K562 (cell line): ENCODE results near the gene ZNF865. TPM values are rescaled to one million over a fixed set of nuclear protein-coding genes. Genes with fewer than 3 reads are reported as not detected.

Experiments used
- CAMTA2 ChIP-seq: fragments of 250-450 bp; sonication (Bioruptor Pico); conservative IDR thresholded peaks from 2 replicates; pipeline ENCODE4 v1.5.1; 2022
- CHD2 ChIP-seq: IDR thresholded peaks from 2 replicates; pipeline ENCODE4 v1.6.1; 2011; ENCODE audit warnings: low read depth, low read length
- CXXC5 ChIP-seq: fragments of 250-450 bp; sonication (Bioruptor Pico); IDR thresholded peaks from 2 replicates; pipeline ENCODE4 v1.8.0; 2022; ENCODE audit warnings: inconsistent platforms, mild to moderate bottlenecking, moderate library complexity
- ELF4 ChIP-seq: fragments of 450-650 bp; formaldehyde crosslinking; IDR thresholded peaks from 2 replicates; pipeline ENCODE4 v1.4.0; 2022; ENCODE audit warnings: missing genetic modification characterization
- ETV1 ChIP-seq: fragments of 450-650 bp; conservative IDR thresholded peaks from 2 replicates; pipeline ENCODE4 v1.6.1; 2016; ENCODE audit warnings: missing genetic modification characterization, control low read depth, low read depth, missing compliant biosample characterization
- GABPB1 ChIP-seq: sonication (generic); formaldehyde crosslinking; IDR thresholded peaks from 2 replicates; pipeline ENCODE4 v1.8.0; 2022; ENCODE audit warnings: mild to moderate bottlenecking, missing genetic modification reagents
- KAT7 ChIP-seq: sonication (generic); formaldehyde crosslinking; IDR thresholded peaks from 2 replicates; pipeline ENCODE4 v1.8.0; 2022; ENCODE audit warnings: missing genetic modification reagents, mild to moderate bottlenecking, borderline replicate concordance
- NR1H2 ChIP-seq: sonication (generic); formaldehyde crosslinking; IDR thresholded peaks from 2 replicates; pipeline ENCODE4 v1.4.0; 2020; ENCODE audit warnings: mild to moderate bottlenecking, missing genetic modification reagents
- POLR2AphosphoS2 ChIP-seq: IDR thresholded peaks from 2 replicates; pipeline ENCODE4 v1.6.1; 2012; ENCODE audit warnings: low read length, improper control_type of control experiment
- POLR2G ChIP-seq: fragments of 200-400 bp; formaldehyde crosslinking; IDR thresholded peaks from 2 replicates; pipeline ENCODE4 v1.6.1; 2017; ENCODE audit warnings: low read depth, mild to moderate bottlenecking, antibody characterized with exemption, low read length, moderate library complexity
- PYGO2 ChIP-seq: fragments of 450-650 bp; IDR thresholded peaks from 2 replicates; pipeline ENCODE4 v1.6.1; 2016; ENCODE audit warnings: mild to moderate bottlenecking, missing genetic modification characterization, moderate library complexity, missing compliant biosample characterization
- SOX6 ChIP-seq: fragments of 450-650 bp; IDR thresholded peaks from 2 replicates; pipeline ENCODE4 v1.6.1; 2014; ENCODE audit warnings: mild to moderate bottlenecking
- SPI1 ChIP-seq: IDR thresholded peaks from 2 replicates; pipeline ENCODE4 v1.6.1; 2011; ENCODE audit warnings: low read depth, low read length, control low read depth, borderline replicate concordance
- SREBF2 ChIP-seq: sonication (generic); formaldehyde crosslinking; IDR thresholded peaks from 2 replicates; pipeline ENCODE4 v1.4.0; 2020; ENCODE audit warnings: mild to moderate bottlenecking, missing genetic modification reagents
- USF2 ChIP-seq: sonication (generic); formaldehyde crosslinking; IDR thresholded peaks from 2 replicates; pipeline ENCODE4 v1.5.0; 2020; ENCODE audit warnings: missing genetic modification reagents
- ZNF347 ChIP-seq: fragments of 450-650 bp; formaldehyde crosslinking; IDR thresholded peaks from 2 replicates; pipeline ENCODE4 v1.4.0; 2020; ENCODE audit warnings: low read depth, mild to moderate bottlenecking, moderate library complexity
- polyA plus RNA-seq, 8 experiments: library from polyadenylated mRNA; depleted of rRNA in 4 of 8; stranded (reverse) in 5 of 8; unstranded in 3 of 8; fragments of >200 nt; fragmentation: Nextera tagmentation in 2 of 8; fragmentation: Illumina TruSeq in 1 of 8; extraction: Ambion mirVana in 2 of 8; extraction: Trizol in 1 of 8; gene quantifications; 2 replicates each; pipeline versions ENCODE4 v1.2.1 to v1.2.3, GENCODE V29; 2011 to 2014; ENCODE audit warnings: inconsistent platforms in 1 of 8, missing spikeins in 1 of 8
- total RNA-seq, 7 experiments: library from RNA; depleted of rRNA in 6 of 7; stranded (reverse); fragments of >200 nt in 6 of 7; fragmentation: Illumina TruSeq in 2 of 7; extraction: Trizol in 2 of 7; gene quantifications; 2 replicates each; pipeline versions ENCODE4 v1.2.1 to v1.2.3, GENCODE V29; 2011 to 2021; ENCODE audit warnings: low replicate concordance in 1 of 7
- TF ChIP-seq, protein P1 (sequence below), 2 experiments: fragments of 450-650 bp in 1 of 2; sonication (generic) in 1 of 2; formaldehyde crosslinking in 1 of 2; IDR thresholded peaks; 2 replicates each; pipeline versions ENCODE4 v1.7.1 to v1.9.0; 2016 to 2022; ENCODE audit warnings: inconsistent platforms in 1 of 2, mild to moderate bottlenecking in 1 of 2, missing genetic modification reagents in 1 of 2
- TF ChIP-seq, protein P2 (sequence below): fragments of 450-650 bp; IDR thresholded peaks from 2 replicates; pipeline ENCODE4 v1.6.1; 2016; ENCODE audit warnings: low read depth, mild to moderate bottlenecking, moderate library complexity

ZNF865 gene
- total and polyA plus RNA-seq, 9 of the 15 experiments (the other 6 are each of a cell fraction or from before 2014, with no cell fraction given), result 0.40 to 18.8 (median 1.6) TPM; not detected in 2

DNA sequence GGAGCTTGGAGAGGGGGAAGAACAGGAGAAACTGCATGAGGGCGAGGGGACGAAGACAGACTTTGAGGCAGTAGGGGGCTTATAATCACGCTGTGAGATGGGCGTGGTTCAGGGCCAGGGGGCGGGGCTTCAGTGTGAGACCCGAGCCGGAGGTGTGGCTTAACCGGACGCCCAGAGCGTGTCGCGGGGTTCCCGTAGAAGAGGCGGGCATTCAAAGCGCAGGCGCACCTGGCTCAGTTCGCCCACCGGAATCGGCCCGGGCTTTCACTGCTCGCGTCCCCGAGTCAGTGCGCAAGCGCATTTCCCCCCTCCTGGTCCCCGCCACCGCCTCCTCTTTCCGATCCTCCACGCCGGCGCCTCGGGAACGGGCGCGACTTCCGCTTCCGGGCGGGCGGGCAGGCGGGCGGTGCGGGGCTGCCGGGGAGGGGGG is 225 bp upstream of the ZNF865 start (continued):
- TF ChIP-seq, protein P1, sequence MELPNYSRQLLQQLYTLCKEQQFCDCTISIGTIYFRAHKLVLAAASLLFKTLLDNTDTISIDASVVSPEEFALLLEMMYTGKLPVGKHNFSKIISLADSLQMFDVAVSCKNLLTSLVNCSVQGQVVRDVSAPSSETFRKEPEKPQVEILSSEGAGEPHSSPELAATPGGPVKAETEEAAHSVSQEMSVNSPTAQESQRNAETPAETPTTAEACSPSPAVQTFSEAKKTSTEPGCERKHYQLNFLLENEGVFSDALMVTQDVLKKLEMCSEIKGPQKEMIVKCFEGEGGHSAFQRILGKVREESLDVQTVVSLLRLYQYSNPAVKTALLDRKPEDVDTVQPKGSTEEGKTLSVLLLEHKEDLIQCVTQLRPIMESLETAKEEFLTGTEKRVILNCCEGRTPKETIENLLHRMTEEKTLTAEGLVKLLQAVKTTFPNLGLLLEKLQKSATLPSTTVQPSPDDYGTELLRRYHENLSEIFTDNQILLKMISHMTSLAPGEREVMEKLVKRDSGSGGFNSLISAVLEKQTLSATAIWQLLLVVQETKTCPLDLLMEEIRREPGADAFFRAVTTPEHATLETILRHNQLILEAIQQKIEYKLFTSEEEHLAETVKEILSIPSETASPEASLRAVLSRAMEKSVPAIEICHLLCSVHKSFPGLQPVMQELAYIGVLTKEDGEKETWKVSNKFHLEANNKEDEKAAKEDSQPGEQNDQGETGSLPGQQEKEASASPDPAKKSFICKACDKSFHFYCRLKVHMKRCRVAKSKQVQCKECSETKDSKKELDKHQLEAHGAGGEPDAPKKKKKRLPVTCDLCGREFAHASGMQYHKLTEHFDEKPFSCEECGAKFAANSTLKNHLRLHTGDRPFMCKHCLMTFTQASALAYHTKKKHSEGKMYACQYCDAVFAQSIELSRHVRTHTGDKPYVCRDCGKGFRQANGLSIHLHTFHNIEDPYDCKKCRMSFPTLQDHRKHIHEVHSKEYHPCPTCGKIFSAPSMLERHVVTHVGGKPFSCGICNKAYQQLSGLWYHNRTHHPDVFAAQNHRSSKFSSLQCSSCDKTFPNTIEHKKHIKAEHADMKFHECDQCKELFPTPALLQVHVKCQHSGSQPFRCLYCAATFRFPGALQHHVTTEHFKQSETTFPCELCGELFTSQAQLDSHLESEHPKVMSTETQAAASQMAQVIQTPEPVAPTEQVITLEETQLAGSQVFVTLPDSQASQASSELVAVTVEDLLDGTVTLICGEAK (IDR thresholded peaks at IDR 0.05), result peak; percentile 89
- TF ChIP-seq, protein P1 (CRISPR knock-in tag; IDR thresholded peaks at IDR 0.05), result no peak
- TF ChIP-seq USF2 (no peak), ZNF347 (CRISPR knock-in tag) (no peak), SOX6 (no peak), POLR2AphosphoS2 (peak; percentile 52; the same call in 1 of the 2 replicates), PYGO2 (tag) (no peak), SREBF2 (CRISPR knock-in tag) (no peak), POLR2G (peak; percentile 77), GABPB1 (peak; percentile 87), NR1H2 (no peak), SPI1 (peak; percentile 42; the same call in 1 of the 2 replicates), CXXC5 (CRISPR knock-in tag) (peak; percentile 73), ETV1 (tag) (0 out of 2 replicates have a peak, but pooled peaks have one; percentile 14), CHD2 (no peak; the same call in 1 of the 2 replicates), CAMTA2 (CRISPR knock-in tag) (peak; percentile 92; the same call in 1 of the 2 replicates), ELF4 (CRISPR knock-in tag) (peak; percentile 32; the same call in 1 of the 2 replicates), KAT7 (CRISPR knock-in tag) (no peak)
- TF ChIP-seq, protein P2, sequence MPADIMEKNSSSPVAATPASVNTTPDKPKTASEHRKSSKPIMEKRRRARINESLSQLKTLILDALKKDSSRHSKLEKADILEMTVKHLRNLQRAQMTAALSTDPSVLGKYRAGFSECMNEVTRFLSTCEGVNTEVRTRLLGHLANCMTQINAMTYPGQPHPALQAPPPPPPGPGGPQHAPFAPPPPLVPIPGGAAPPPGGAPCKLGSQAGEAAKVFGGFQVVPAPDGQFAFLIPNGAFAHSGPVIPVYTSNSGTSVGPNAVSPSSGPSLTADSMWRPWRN, result no peak
